HUES6 (cell line): ENCODE data around the gene SULT4A1.

Source experiments
- H3K27ac ChIP-seq: 2 replicates; pipeline ENCODE4 v1.7.0; 2013; ENCODE audit warnings: low read depth, mild to moderate bottlenecking, low read length, inconsistent platforms
- H3K27me3 ChIP-seq: 2 replicates; pipeline ENCODE4 v1.6.1; 2013; ENCODE audit warnings: low read length; ENCODE audit not compliant: control insufficient read depth, insufficient read depth
- H3K36me3 ChIP-seq: 2 replicates; pipeline ENCODE4 v1.6.1; 2013; ENCODE audit warnings: low read length; ENCODE audit not compliant: control insufficient read depth, insufficient read depth
- H3K4me1 ChIP-seq: 2 replicates; pipeline ENCODE4 v1.6.1; 2013; ENCODE audit warnings: low read length; ENCODE audit not compliant: control insufficient read depth, insufficient read depth
- H3K4me3 ChIP-seq: 2 replicates; pipeline ENCODE4 v1.5.1; 2013; ENCODE audit warnings: low read depth, low read length
- H3K9ac ChIP-seq: one replicate; pipeline ENCODE4 v1.6.1; 2013; ENCODE audit warnings: mild to moderate bottlenecking, low read length
- H3K9me3 ChIP-seq: 2 replicates; pipeline ENCODE4 v1.6.1; 2013; ENCODE audit warnings: low read depth, low read length; ENCODE audit not compliant: control insufficient read depth, insufficient read depth

Gene SULT4A1

DNA sequence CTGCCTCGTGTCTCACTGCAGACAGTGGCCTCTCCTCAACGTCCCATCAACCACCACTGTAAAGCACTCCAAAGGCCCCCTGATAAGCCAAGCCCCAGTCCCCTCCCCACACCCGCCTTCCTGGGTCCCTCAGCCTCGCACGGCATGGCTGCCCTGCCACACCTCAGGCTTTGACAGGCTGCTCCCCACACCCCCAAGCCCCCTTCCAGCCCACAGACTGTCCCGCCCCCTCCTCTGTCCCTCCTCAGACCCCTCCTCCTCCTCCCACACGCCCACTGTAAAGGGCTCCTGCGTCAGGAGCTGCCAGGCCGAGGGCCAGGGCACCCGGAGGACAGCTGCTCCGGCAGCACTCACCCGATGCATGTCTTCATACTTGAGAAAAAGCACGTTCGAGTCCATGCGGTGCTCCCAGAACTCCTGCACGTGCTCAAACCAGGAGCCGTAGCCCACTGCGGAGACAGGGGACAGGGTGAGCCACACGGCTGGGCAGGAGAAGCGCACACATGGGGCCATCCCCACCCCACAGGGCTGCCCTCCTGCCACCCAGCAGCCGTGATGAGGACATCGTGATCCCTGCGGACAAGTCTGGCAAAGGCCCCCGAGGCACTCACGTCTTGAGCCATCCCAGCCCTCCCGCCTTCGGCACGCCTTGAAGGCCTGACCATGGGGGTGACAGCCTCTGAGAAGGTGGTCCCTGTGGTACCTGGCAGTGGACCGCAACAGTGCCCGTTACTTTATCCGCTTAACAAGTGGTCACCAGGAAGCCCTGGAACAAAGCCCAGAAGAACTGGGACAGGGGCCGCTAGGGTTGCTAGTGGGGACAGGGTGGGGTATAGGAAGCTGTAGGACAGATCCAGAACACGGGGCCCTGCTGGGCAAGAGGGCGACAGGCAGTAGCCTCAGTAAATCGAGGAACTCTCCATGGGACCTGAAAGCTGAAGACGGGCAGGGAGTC is 28.8 kb downstream of the SULT4A1 start:
- Histone ChIP-seq H3K27ac (no peak overlapping the region), H3K9me3 (no peaks in the 10 kb centered on the region), H3K27me3 (no peaks in the 10 kb centered on the region), H3K4me1 (peaks cover 8% of the 10 kb centered on the region; the same call in 1 of the 2 replicates), H3K4me3 (no peak overlapping the region), H3K36me3 (peaks cover 61% of the 10 kb centered on the region), H3K9ac (no peak overlapping the region)

DNA sequence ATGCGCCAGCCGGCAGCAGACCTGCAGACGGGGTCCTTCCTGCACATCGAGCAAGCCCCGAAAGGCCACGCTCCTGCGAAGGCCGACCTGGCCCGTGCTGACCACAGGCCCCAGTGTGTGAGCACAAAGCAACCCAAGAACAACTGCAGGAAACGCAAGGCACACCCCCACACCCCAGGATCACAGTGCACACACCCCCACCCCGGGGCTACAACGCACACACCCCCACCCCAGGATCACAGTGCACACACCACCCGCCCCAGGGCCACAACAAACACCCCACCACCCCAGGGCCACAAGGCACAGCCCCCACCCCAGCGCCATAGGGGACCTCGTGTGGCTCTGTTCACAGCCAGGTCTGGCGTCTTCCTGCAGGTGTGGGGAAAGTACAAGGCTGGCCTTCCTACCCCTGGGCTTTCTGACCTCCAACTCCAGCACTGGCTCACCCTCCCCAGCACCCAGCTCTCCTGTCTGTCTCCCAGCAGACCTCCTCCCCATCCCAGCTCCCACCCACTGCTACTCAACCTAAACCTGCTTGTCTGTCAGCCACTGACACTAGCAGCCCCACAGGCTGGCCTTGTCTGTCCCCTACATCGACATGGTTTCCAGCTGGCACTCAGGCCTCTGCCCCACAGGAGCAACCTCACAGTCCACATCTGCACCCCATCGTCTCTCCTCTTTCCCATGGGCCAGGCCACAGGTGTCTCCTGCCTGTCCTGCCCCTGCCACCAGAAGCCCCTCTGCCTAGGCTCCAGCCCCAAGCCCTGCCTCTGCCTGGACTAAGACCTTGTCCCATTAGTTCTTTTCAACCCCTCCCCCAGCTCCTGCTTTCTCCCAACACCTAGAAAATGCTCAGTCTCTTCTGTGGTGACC is 29.7 kb downstream of the SULT4A1 start:
- H3K4me1 ChIP-seq = peaks cover 14% of the 10 kb centered on the region; the same call in 1 of the 2 replicates
- no peaks in the 10 kb centered on the region for H3K27me3 ChIP-seq
- H3K9ac ChIP-seq = no peak overlapping the region
- H3K36me3 ChIP-seq = peaks cover 51% of the 10 kb centered on the region
- no peak overlapping the region for H3K4me3 ChIP-seq
- no peak overlapping the region for H3K27ac ChIP-seq
- no peaks in the 10 kb centered on the region for H3K9me3 ChIP-seq

- H3K9ac ChIP-seq = no peak overlapping the region
- peaks cover 17% of the 10 kb centered on the region; the same call in 1 of the 2 replicates for H3K4me1 ChIP-seq
- no peak overlapping the region for H3K27ac ChIP-seq
- H3K4me3 ChIP-seq = no peak overlapping the region
- no peaks in the 10 kb centered on the region for H3K27me3 ChIP-seq
- peaks cover 43% of the 10 kb centered on the region for H3K36me3 ChIP-seq
- H3K9me3 ChIP-seq = no peaks in the 10 kb centered on the region
These were observed 30.5 kb downstream of the SULT4A1 start for GRCh38 chr22:43831561-43832392.

- Histone ChIP-seq H3K9ac (no peak overlapping the region), H3K36me3 (peaks cover 40% of the 10 kb centered on the region), H3K4me1 (peaks cover 21% of the 10 kb centered on the region; the same call in 1 of the 2 replicates), H3K27ac (no peak overlapping the region), H3K4me3 (no peak overlapping the region), H3K27me3 (no peaks in the 10 kb centered on the region), H3K9me3 (no peaks in the 10 kb centered on the region)
These were observed 31.3 kb downstream of the SULT4A1 start for GRCh38 chr22:43830931-43831560.

GRCh38 chr22:43829904-43830851 is 32.1 kb downstream of the SULT4A1 start:
- Histone ChIP-seq H3K4me1 (peaks cover 21% of the 10 kb centered on the region; the same call in 1 of the 2 replicates), H3K27ac (no peak overlapping the region), H3K4me3 (no peak overlapping the region), H3K27me3 (no peaks in the 10 kb centered on the region), H3K9me3 (no peaks in the 10 kb centered on the region), H3K9ac (no peak overlapping the region), H3K36me3 (peaks cover 39% of the 10 kb centered on the region)

- no peak overlapping the region for H3K27ac ChIP-seq
These were observed 33.1 kb downstream of the SULT4A1 start for GRCh38 chr22:43828998-43829782.

DNA sequence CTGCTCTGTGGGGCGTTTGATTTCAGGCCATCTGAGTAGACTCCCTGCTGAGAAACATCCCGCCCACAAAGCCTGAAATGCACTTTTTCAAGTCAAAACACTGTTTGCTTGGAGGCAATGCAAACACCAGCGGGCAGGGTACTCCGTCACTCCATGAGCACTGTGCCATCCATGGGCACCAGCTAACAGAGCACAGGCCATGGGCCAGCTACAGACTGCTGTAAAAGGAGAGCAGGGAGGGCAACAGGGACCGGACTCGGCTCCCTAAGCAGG is 33.7 kb downstream of the SULT4A1 start:
- no peaks in the 10 kb centered on the region for H3K27me3 ChIP-seq
- no peak overlapping the region for H3K9ac ChIP-seq
- H3K27ac ChIP-seq = no peak overlapping the region
- no peaks in the 10 kb centered on the region for H3K9me3 ChIP-seq
- no peak overlapping the region for H3K4me3 ChIP-seq
- H3K36me3 ChIP-seq = peaks cover 34% of the 10 kb centered on the region
- peaks cover 31% of the 10 kb centered on the region for H3K4me1 ChIP-seq

More at GRCh38 chr22:43828998-43829782, 33.1 kb downstream of the SULT4A1 start:
- Histone ChIP-seq H3K4me3 (no peak overlapping the region), H3K27me3 (no peaks in the 10 kb centered on the region), H3K4me1 (peaks cover 25% of the 10 kb centered on the region; the same call in 1 of the 2 replicates), H3K9me3 (no peaks in the 10 kb centered on the region), H3K36me3 (peaks cover 37% of the 10 kb centered on the region), H3K9ac (no peak overlapping the region)

DNA sequence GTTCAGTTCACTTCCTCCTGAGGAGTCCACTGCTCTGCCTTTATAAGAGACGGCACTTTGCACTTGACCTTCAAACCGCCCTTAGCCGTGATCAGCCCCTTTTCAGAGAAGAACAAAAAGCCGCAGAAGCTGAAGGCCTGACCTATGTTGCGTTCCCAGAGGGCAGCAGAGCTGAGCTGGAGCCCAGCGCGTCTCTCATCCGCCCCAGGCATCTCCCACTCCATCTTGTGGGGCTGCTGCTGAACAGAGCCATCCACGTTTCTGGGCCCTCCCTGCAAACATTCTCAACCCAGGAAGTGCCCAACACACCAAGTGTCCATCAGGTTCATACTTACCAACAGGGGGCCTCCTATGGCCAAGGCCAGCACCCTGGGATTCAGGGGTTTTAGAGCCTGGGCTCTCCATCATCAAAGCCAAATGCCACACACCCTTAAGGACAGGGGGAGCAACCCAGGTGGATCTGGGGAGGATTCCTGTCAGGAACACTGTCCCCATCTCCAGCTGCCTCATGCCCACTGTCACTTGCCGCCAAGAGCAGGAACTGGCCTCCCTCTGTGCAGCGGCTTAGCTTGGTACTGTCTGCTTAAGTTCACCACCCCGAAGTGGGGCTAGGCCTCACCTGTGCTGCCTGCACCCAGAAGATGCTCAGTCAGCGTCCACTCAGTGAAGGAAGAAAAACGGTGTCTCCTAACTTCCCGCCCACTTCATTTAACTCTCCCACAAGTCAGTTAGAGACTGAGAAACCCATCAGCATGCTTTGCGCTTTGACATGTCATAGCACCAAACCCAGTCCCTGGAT is 34.2 kb downstream of the SULT4A1 start:
- Histone ChIP-seq H3K4me3 (no peak overlapping the region), H3K4me1 (peaks cover 36% of the 10 kb centered on the region), H3K9me3 (no peaks in the 10 kb centered on the region), H3K27ac (no peak overlapping the region), H3K27me3 (no peaks in the 10 kb centered on the region), H3K36me3 (peaks cover 31% of the 10 kb centered on the region), H3K9ac (no peak overlapping the region)
